Osteoblast (primary cell): ENCODE measurements around the gene DDIT4. TPM values are rescaled to one million over a fixed set of nuclear protein-coding genes. Genes with fewer than 3 reads are reported as not detected.

Experiments used
- DNase-seq: peaks from one replicate; pipeline ENCODE4 v3.0.0; 2011; ENCODE audit warnings: low spot score, mixed read lengths; ENCODE audit not compliant: insufficient read length; ENCODE audit errors: missing footprints
- H2AFZ ChIP-seq: 2 replicates; pipeline ENCODE4 v1.6.0; 2011; ENCODE audit warnings: mild to moderate bottlenecking, low read length
- H3K27ac ChIP-seq: 2 replicates; pipeline ENCODE4 v1.5.1; 2011; ENCODE audit warnings: mild to moderate bottlenecking, low read depth, low read length, moderate library complexity
- H3K27me3 ChIP-seq: 2 replicates; pipeline ENCODE4 v1.6.0; 2012; ENCODE audit warnings: mild to moderate bottlenecking, control low read depth, inconsistent platforms, low read length, moderate library complexity; ENCODE audit not compliant: insufficient read depth
- H3K36me3 ChIP-seq: 2 replicates; pipeline ENCODE4 v1.5.1; 2011; ENCODE audit warnings: mild to moderate bottlenecking, low read length, control low read depth, moderate library complexity; ENCODE audit not compliant: insufficient read depth
- H3K4me1 ChIP-seq: 2 replicates; pipeline ENCODE4 v1.5.1; 2011; ENCODE audit warnings: mild to moderate bottlenecking, low read length, control low read depth, moderate library complexity; ENCODE audit not compliant: insufficient read depth
- H3K4me2 ChIP-seq: 2 replicates; pipeline ENCODE4 v1.6.0; 2011; ENCODE audit warnings: mild to moderate bottlenecking, low read length; ENCODE audit not compliant: insufficient read depth
- H3K4me3 ChIP-seq: fragments of 200-600 bp; sonication (generic); 3 replicates; pipeline ENCODE4 v1.5.1; 2012; ENCODE audit warnings: mild to moderate bottlenecking, low read length, inconsistent platforms; ENCODE audit not compliant: insufficient read depth
- H3K79me2 ChIP-seq: 2 replicates; pipeline ENCODE4 v1.6.0; 2012; ENCODE audit warnings: mild to moderate bottlenecking, low read length, control low read depth, inconsistent platforms; ENCODE audit not compliant: insufficient read depth
- H3K9me3 ChIP-seq: 2 replicates; pipeline ENCODE4 v1.5.1; 2011; ENCODE audit warnings: low read depth, low read length, control low read depth
- H4K20me1 ChIP-seq: 2 replicates; pipeline ENCODE4 v1.6.0; 2012; ENCODE audit warnings: mild to moderate bottlenecking, low read length, control low read depth; ENCODE audit not compliant: insufficient read depth
- total RNA-seq: library from RNA; depleted of rRNA; stranded (reverse); fragments of >200 nt; gene quantifications from 2 replicates; pipeline ENCODE4 v1.2.3, GENCODE V29; 2012
- TF ChIP-seq, protein P1 (sequence below): IDR thresholded peaks from 2 replicates; pipeline ENCODE4 v1.5.1; 2011; ENCODE audit warnings: mild to moderate bottlenecking, low read depth, low read length, moderate library complexity; ENCODE audit errors: extremely low read depth

The DDIT4 gene
- total RNA-seq, 1 donor, result 522 TPM

DNA sequence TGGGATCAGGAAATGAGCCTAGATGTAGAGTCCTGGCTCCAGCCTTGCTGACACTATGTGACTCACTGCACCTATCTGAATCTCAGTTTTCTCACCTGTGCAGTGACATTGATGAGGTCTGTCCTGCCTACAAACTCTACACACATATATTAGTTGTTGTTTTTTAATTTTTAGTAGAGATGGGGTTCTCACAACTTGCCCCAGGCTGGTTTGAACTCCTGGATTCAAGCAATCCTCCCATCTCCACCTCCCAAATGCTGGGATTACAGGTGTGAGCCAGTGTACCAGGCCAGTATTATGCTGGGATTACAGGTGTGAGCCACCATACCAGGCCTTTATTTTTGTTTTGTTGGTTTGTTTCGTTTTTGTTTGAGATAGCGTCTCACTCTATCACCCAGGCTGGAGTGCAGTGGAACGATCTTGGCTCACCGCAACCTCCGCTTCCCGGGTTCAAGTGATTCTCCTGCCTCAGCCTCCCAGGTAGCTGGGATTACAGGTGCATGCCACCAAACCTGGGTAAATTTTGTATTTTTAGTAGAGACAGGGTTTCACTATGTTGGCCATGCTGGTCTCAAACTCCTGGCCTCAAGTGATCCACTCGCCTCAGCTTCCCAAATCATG is 11.8 kb upstream of the DDIT4 start:
- H3K79me2 ChIP-seq, result no peaks in the 10 kb centered on the region
- H3K4me2 ChIP-seq, result peak overlapping the region; percentile 91
- H3K27me3 ChIP-seq, result no peaks in the 10 kb centered on the region
- no peak overlapping the region for H2AFZ ChIP-seq
- peak overlapping the region; percentile 71 for H3K27ac ChIP-seq
- no peaks in the 10 kb centered on the region for H4K20me1 ChIP-seq
- DNase-seq, result no peak
- TF ChIP-seq, protein P1, sequence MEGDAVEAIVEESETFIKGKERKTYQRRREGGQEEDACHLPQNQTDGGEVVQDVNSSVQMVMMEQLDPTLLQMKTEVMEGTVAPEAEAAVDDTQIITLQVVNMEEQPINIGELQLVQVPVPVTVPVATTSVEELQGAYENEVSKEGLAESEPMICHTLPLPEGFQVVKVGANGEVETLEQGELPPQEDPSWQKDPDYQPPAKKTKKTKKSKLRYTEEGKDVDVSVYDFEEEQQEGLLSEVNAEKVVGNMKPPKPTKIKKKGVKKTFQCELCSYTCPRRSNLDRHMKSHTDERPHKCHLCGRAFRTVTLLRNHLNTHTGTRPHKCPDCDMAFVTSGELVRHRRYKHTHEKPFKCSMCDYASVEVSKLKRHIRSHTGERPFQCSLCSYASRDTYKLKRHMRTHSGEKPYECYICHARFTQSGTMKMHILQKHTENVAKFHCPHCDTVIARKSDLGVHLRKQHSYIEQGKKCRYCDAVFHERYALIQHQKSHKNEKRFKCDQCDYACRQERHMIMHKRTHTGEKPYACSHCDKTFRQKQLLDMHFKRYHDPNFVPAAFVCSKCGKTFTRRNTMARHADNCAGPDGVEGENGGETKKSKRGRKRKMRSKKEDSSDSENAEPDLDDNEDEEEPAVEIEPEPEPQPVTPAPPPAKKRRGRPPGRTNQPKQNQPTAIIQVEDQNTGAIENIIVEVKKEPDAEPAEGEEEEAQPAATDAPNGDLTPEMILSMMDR, result no peak
- no peaks in the 10 kb centered on the region for H3K36me3 ChIP-seq
- peak overlapping the region; percentile 83 for H3K4me3 ChIP-seq
- H3K9me3 ChIP-seq, result no peaks in the 10 kb centered on the region
- peaks cover 22% of the 10 kb centered on the region for H3K4me1 ChIP-seq

DNA sequence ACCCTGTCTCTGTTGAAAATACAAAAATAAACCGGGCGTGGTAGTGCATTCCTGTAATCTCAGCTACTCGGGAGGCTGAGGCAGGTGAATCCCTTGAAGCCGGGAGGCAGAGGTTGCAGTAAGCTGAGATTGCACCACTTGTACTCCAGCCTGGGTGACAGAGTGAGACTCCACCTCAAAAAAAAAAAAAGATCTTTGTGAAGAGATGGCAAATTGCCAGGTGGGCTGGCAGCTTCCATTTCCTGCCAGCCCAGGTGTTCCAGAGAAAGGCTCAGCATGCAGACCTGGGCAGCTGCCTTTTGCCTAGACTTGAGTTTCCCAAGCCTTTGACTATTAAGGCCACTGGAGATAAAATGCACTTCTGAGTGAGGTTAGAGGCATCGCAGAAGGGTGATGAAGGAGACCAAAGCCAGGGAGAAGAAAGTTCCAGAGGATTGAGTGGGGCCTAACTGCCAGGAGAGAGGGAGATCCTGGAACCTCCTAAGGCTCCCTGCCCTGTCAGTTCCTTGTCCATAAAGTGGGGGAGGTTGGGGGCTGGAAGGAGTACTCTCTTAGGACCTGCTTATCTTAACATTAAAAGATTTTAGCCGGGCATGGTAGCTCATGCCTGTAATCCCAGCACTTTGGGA is 10.0 kb upstream of the DDIT4 start:
- Histone ChIP-seq H3K4me2 (no peak overlapping the region), H3K4me1 (peaks cover 22% of the 10 kb centered on the region), H3K79me2 (no peaks in the 10 kb centered on the region), H3K9me3 (no peaks in the 10 kb centered on the region), H3K4me3 (no peak overlapping the region), H4K20me1 (no peaks in the 10 kb centered on the region), H2AFZ (no peak overlapping the region), H3K27ac (no peak overlapping the region), H3K27me3 (no peaks in the 10 kb centered on the region), H3K36me3 (no peaks in the 10 kb centered on the region)
- TF ChIP-seq, protein P1, result no peak
- DNase-seq, result no peak

DNA sequence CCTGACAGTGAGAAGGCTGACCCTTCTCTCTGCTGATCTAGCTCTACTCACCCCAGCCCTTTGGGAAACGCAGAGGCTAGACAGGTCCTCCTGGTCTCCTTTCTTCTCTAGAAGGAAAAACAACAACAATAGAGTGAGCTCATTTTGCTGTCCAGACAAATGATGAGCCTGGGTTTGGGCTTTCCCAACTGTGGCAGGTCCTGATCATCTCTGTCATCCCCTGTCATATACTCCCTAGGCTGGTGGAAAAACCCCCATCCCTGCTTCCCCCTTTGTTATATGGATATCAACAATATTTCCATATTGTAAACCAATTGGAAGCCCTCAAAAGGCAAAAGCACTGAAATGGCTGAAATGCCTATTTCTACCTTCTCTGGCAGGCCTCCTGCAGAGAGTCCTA is 9.2 kb upstream of the DDIT4 start:
- peaks cover 18% of the 10 kb centered on the region for H3K4me1 ChIP-seq
- H3K79me2 ChIP-seq, result no peaks in the 10 kb centered on the region
- no peaks in the 10 kb centered on the region for H3K27me3 ChIP-seq
- no peaks in the 10 kb centered on the region for H4K20me1 ChIP-seq
- H3K27ac ChIP-seq, result no peak overlapping the region
- no peaks in the 10 kb centered on the region for H3K9me3 ChIP-seq
- TF ChIP-seq, protein P1, result no peak
- H3K36me3 ChIP-seq, result no peaks in the 10 kb centered on the region
- H3K4me3 ChIP-seq, result no peak overlapping the region
- H2AFZ ChIP-seq, result no peak overlapping the region
- no peak overlapping the region for H3K4me2 ChIP-seq
- no peak for DNase-seq

DNA sequence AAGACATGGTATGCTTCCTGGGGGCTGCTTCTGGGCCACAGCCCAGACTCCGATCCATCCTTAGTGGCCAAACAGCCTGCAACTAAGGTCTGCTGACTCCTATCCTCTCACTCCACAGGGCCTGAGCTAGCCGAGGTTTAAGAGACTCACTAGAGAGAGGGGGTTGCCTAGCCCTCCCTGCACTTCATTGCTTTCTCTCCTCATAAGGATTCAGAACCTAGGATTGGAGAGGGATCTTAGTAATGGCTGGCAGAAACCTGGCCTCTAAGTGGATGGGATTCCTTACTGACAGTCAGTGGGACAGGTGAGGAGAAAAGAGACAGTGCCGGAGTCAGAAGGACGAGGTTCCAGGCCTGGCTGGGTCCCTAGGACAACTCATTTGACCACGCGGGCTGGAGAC is 8.2 kb upstream of the DDIT4 start:
- no peak overlapping the region for H3K4me2 ChIP-seq
- H3K27me3 ChIP-seq, result no peaks in the 10 kb centered on the region
- no peak overlapping the region for H3K27ac ChIP-seq
- TF ChIP-seq, protein P1, result no peak
- no peak for DNase-seq
- peaks cover 8% of the 10 kb centered on the region for H3K4me1 ChIP-seq
- H2AFZ ChIP-seq, result no peak overlapping the region
- H3K4me3 ChIP-seq, result no peak overlapping the region
- no peaks in the 10 kb centered on the region for H3K36me3 ChIP-seq
- no peaks in the 10 kb centered on the region for H3K9me3 ChIP-seq
- H4K20me1 ChIP-seq, result no peaks in the 10 kb centered on the region
- H3K79me2 ChIP-seq, result no peaks in the 10 kb centered on the region
